HPDE6-E6E7 (cell line): Measurements from ENCODE around the gene GAN.

ENCODE experiments used
- DNase-seq: peaks from one replicate; pipeline ENCODE4 v3.0.0; 2011; ENCODE audit warnings: missing footprints; ENCODE audit errors: extremely low spot score

Gene GAN

GRCh38 chr16:81431554-81432353 is 117.0 kb downstream of the GAN start:
- no peak for DNase-seq

- DNase-seq, result no peak
Measured at GRCh38 chr16:81432937-81433557, 118.3 kb downstream of the GAN start.

- DNase-seq, result no peak
Measured at GRCh38 chr16:81435103-81435502, 120.3 kb downstream of the GAN start.

DNA sequence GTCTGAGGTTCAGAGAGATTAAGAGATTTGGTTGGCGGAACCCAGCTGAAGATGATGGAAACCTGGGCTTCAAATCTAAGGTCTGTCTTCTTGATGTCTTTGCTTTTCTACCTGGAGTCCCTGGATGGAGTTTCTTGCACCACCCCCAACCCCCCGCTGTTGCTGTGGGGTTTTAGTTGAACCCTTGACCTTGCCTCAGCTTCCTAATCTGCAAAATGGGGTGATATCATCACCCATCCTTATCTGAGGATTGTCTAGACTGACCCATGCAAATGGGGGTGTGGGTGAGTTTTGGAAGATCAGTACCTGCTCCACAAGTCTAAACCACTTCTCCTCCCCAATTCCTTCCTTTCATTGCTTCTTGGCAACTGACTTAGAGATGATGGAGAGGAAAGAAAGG is 120.8 kb downstream of the GAN start:
- no peak for DNase-seq

DNA sequence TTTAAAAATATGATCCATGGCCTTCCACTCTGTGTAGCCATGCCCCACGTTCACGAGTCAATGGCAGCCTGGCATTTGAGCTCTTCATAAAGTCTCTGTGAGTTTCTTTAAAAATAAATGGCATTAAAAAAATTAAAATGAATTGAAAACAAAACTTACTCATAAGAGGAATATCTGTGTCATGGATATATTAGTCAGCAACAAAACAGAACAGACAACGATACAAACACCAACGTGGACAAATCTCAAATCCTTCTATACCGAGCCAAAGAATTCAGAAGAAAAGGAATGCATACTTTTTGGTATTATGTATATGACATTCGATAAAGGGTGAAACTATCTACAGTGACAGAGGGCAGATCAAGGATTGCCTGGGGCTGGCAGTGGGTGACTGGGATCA is 121.6 kb downstream of the GAN start:
- no peak for DNase-seq

DNA sequence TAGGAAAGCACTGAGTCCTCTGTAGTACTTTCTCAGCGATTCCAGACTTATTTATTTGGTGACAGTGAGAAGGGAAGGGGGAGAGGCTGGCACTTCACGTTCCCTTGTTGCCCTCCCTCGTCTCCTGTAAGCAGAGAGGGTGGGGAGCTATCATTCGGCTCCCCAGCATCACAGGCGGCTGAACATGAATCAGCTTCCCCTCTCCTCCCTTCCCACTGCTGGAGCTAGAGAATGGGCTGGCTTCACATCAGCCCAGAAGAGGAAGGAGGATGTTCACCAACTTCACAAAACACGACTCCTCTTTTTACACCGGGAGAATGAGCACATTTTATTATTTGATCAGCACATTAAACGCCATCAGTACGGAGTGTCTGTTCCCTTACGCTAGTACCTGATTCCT is 123.1 kb downstream of the GAN start:
- no peak for DNase-seq
